IMR-90 (cell line): ENCODE measurements around the gene RBP4. TPM values are rescaled to one million over a fixed set of nuclear protein-coding genes. Genes with fewer than 3 reads are reported as not detected.
"Not testable (repeated sequence)": the region's sequence is repeated elsewhere in the genome, so short reads cannot be mapped to it uniquely, and the experiment has no call there.

Experiments
- ATAC-seq: fragments of 200-7000 bp; cut with Tn5 transposase; 2 replicates; pipeline ENCODE4 v1.9.1; 2020; ENCODE audit warnings: low read depth, mild to moderate bottlenecking, moderate library complexity
- BruUV-seq: library from RNA; stranded (reverse); fragments of 400-500 nt; replicated peaks from 2 replicates; lab custom pipeline; 2021; lab: Mats Ljungman, UMichigan
- CTCF ChIA-PET: fragments of 300-600 bp; formaldehyde crosslinking; extraction: SDS; loops from one replicate; lab custom pipeline; 2021; ENCODE audit warnings: antibody characterized with exemption; lab: Yijun Ruan, JAX
- POLR2A ChIA-PET: fragments of 300-600 bp; sonication (Branson Sonifier 250); formaldehyde crosslinking; loops from one replicate; lab custom pipeline; 2022; ENCODE audit warnings: antibody characterized with exemption; ENCODE audit not compliant: unreplicated experiment; lab: Charles Lee
- DNase-seq: peaks from one replicate; pipeline ENCODE4 v3.0.0; 2013
- H2AFZ ChIP-seq: replicated peaks from 2 replicates; pipeline ENCODE3; 2013; ENCODE audit warnings: low read length, mild to moderate bottlenecking; ENCODE audit not compliant: poor library complexity
- H2AK5ac ChIP-seq: 2 replicates; pipeline ENCODE4 v1.6.1; 2013; ENCODE audit warnings: low read depth, low read length, inconsistent platforms
- H2AK9ac ChIP-seq: replicated peaks from 2 replicates; pipeline ENCODE3; 2013; ENCODE audit warnings: mild to moderate bottlenecking, low read depth, low read length, moderate library complexity; ENCODE audit not compliant: poor library complexity
- H2BK120ac ChIP-seq: 2 replicates; pipeline ENCODE4 v1.6.1; 2013; ENCODE audit warnings: low read depth, low read length, inconsistent platforms
- H2BK15ac ChIP-seq: 3 replicates; pipeline ENCODE4 v1.6.1; 2013; ENCODE audit warnings: low read depth, low read length, inconsistent platforms
- H2BK20ac ChIP-seq: 2 replicates; pipeline ENCODE4 v1.6.1; 2013; ENCODE audit warnings: low read depth, mild to moderate bottlenecking, inconsistent platforms, low read length, moderate library complexity
- H2BK5ac ChIP-seq: 2 replicates; pipeline ENCODE4 v1.6.1; 2013; ENCODE audit warnings: mild to moderate bottlenecking, low read depth, low read length, inconsistent platforms; ENCODE audit not compliant: poor library complexity, severe bottlenecking
- H3K14ac ChIP-seq: replicated peaks from 2 replicates; pipeline ENCODE4 v1.6.1; 2013; ENCODE audit warnings: low read depth, low read length, inconsistent platforms
- H3K18ac ChIP-seq: 2 replicates; pipeline ENCODE4 v1.6.1; 2013; ENCODE audit warnings: low read depth, low read length, control low read depth
- H3K23ac ChIP-seq: 2 replicates; pipeline ENCODE4 v1.6.1; 2013; ENCODE audit warnings: low read depth, low read length, inconsistent platforms
- H3K27ac ChIP-seq: 2 replicates; pipeline ENCODE4 v1.5.1; 2013; ENCODE audit warnings: mild to moderate bottlenecking, control low read depth, low read length; ENCODE audit not compliant: insufficient read depth
- H3K27me3 ChIP-seq: 2 replicates; pipeline ENCODE4 v1.6.1; 2013; ENCODE audit warnings: low read length; ENCODE audit not compliant: control insufficient read depth, insufficient read depth
- H3K36me3 ChIP-seq: 2 replicates; pipeline ENCODE4 v1.6.1; 2013; ENCODE audit warnings: low read length, mixed read lengths; ENCODE audit not compliant: control insufficient read depth, insufficient read depth
- H3K4ac ChIP-seq: 2 replicates; pipeline ENCODE4 v1.6.1; 2013; ENCODE audit warnings: low read depth, low read length, inconsistent platforms
- H3K4me1 ChIP-seq: 2 replicates; pipeline ENCODE4 v1.6.1; 2013; ENCODE audit warnings: low read length, mixed read lengths; ENCODE audit not compliant: control insufficient read depth, insufficient read depth
- H3K4me2 ChIP-seq: 2 replicates; pipeline ENCODE4 v1.6.1; 2013; ENCODE audit warnings: low read depth, mild to moderate bottlenecking, control low read depth, low read length, moderate library complexity
- H3K4me3 ChIP-seq: 2 replicates; pipeline ENCODE4 v1.5.1; 2013; ENCODE audit warnings: low read depth, mild to moderate bottlenecking, control low read depth, low read length, moderate library complexity; ENCODE audit not compliant: insufficient read depth
- H3K56ac ChIP-seq: 2 replicates; pipeline ENCODE4 v1.6.1; 2013; ENCODE audit warnings: low read length, inconsistent platforms; ENCODE audit not compliant: insufficient read depth; ENCODE audit errors: extremely low read depth
- H3K79me1 ChIP-seq, 2 experiments: 2 replicates each; pipeline ENCODE4 v1.6.1; 2013; ENCODE audit warnings: low read length in 2 of 2, inconsistent platforms in 1 of 2, low read depth in 1 of 2
- H3K9ac ChIP-seq: 2 replicates; pipeline ENCODE4 v1.6.1; 2013; ENCODE audit warnings: low read depth, low read length, control low read depth
- H3K9me1 ChIP-seq: 2 replicates; pipeline ENCODE4 v1.6.1; 2013; ENCODE audit warnings: low read length, inconsistent platforms; ENCODE audit not compliant: insufficient read depth
- H3K9me3 ChIP-seq: 2 replicates; pipeline ENCODE4 v1.6.1; 2013; ENCODE audit warnings: low read length; ENCODE audit not compliant: control insufficient read depth, insufficient read depth
- H4K20me1 ChIP-seq: 2 replicates; pipeline ENCODE4 v1.6.1; 2013; ENCODE audit warnings: low read length, inconsistent platforms; ENCODE audit not compliant: insufficient read depth
- H4K5ac ChIP-seq: 2 replicates; pipeline ENCODE4 v1.6.1; 2013; ENCODE audit warnings: mild to moderate bottlenecking, low read depth, low read length, control low read depth
- H4K8ac ChIP-seq, 2 experiments: 2 replicates each; pipeline ENCODE4 v1.6.1; 2013; ENCODE audit warnings: low read depth in 2 of 2, low read length in 2 of 2, control low read depth in 1 of 2, inconsistent platforms in 1 of 2
- H4K91ac ChIP-seq: 2 replicates; pipeline ENCODE4 v1.6.1; 2013; ENCODE audit warnings: low read depth, low read length, inconsistent platforms; ENCODE audit not compliant: insufficient read depth
- BHLHE40 ChIP-seq: fragments of 150-350 bp; IDR thresholded peaks from 2 replicates; pipeline ENCODE4 v1.6.1; 2016; ENCODE audit warnings: mild to moderate bottlenecking, low read depth, low read length
- CHD1 ChIP-seq: IDR thresholded peaks from 2 replicates; pipeline ENCODE4 v1.6.1; 2012; ENCODE audit warnings: low read depth, low read length, improper control_type of control experiment
- CTCF ChIP-seq: conservative IDR thresholded peaks from 2 replicates; pipeline ENCODE4 v1.5.1; 2012; ENCODE audit warnings: mild to moderate bottlenecking, low read depth, low read length, improper control_type of control experiment
- MXI1 ChIP-seq: IDR thresholded peaks from 2 replicates; pipeline ENCODE4 v1.6.1; 2012; ENCODE audit warnings: low read depth, mild to moderate bottlenecking, low read length, moderate library complexity, borderline replicate concordance
- POLR2A ChIP-seq: IDR thresholded peaks from 2 replicates; pipeline ENCODE4 v1.6.1; 2012; ENCODE audit warnings: mild to moderate bottlenecking, low read depth, low read length
- RFX5 ChIP-seq: IDR thresholded peaks from 2 replicates; pipeline ENCODE4 v1.8.0; 2012; ENCODE audit warnings: low read depth, mild to moderate bottlenecking, low read length, moderate library complexity
- WGBS, 2 experiments: methylation state at CpG; one replicate each; pipeline versions ENCODE4 v1.1.5 to v1.1.7; 2013; ENCODE audit warnings: missing lambda C conversion rate in 2 of 2; ENCODE audit not compliant: insufficient read length in 1 of 2; ENCODE audit errors: extremely low coverage in 2 of 2; 5-methylcytosine and 5-hydroxymethylcytosine counted together
- dilution Hi-C: fragments of 300-500 bp; cut with HindIII; formaldehyde crosslinking; loops from one replicate; pipeline ENCODE4 v1.14.3; 2018; ENCODE audit warnings: low sequenced_read_pairs; ENCODE audit not compliant: unreplicated experiment
- in situ Hi-C: fragments of 300-500 bp; cut with MboI; formaldehyde crosslinking; loops from 3 replicates; pipeline ENCODE4 v1.14.3; 2019; ENCODE audit warnings: low sequenced_read_pairs, inconsistent platforms, mixed read lengths
- intact Hi-C: fragments of 100-400 bp; cut with micrococcal nuclease; formaldehyde crosslinking; loops from 2 replicates; pipeline ENCODE4 v1.10.0; 2022
- polyA plus RNA-seq, 3 experiments: library from polyadenylated mRNA; depleted of rRNA; stranded (reverse); fragments of >200 nt; gene quantifications; 2 replicates each; pipeline ENCODE4 v1.2.3, GENCODE V29; 2012; ENCODE audit warnings: low replicate concordance in 1 of 3
- total RNA-seq: library from RNA; depleted of rRNA; stranded (reverse); fragments of >200 nt; gene quantifications from 2 replicates; pipeline ENCODE4 v1.2.3, GENCODE V29; 2012

Gene RBP4
- total and polyA plus RNA-seq, 2 of the 4 experiments (the other 2 are of a cell fraction), result not detected

DNA sequence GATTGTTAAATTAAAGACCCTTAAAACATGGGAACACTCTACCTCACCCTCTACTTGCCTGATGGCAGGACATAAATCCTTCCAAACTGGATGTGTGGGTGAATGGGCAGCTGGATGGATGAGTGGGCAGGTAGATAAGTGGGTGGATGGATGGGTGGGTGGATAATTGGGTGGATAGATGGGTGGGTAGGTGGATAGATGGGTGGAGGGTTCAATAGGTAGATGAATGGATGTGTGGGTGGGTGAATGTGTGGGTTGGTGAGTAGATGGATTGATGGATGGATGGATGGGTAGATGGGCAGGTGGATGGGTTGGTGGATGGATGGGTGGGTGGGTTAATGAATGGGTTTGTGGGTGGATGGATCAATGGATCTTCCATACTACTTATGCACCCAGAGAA is 53.5 kb downstream of the RBP4 start:
- dilution Hi-C loops, result no loop called here

DNA sequence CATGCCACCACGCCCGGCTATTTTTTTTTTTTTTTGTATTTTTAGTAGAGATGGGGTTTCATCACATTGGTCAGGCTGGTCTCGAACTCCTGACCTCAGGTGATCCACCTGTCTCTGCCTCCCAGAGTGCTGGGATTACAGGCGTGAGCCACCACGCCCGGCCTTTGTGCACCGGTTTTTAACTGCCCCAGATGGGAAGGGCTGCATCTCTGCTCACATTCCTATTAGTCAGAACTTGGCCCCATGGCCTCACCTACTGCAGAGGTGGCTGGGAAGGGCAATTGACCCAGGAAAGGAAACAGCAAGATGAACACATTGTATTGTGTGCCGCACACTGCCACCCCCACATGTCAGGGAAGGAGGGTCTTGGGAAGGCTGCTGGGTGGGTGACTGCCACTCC is 54.0 kb downstream of the RBP4 start:
- H3K4me3 ChIP-seq, H4K91ac ChIP-seq, H3K27ac ChIP-seq, POLR2A ChIA-PET, CTCF ChIA-PET, H3K14ac ChIP-seq, H2BK5ac ChIP-seq, dilution Hi-C loops, H3K27me3 ChIP-seq, H4K20me1 ChIP-seq, H2AK9ac ChIP-seq, H3K4me1 ChIP-seq, H3K9me1 ChIP-seq, ATAC-seq, H4K8ac ChIP-seq, H3K79me1 ChIP-seq, H3K56ac ChIP-seq, H4K5ac ChIP-seq, H3K36me3 ChIP-seq, H3K4me2 ChIP-seq, H2BK120ac ChIP-seq, in situ Hi-C loops, H3K18ac ChIP-seq, intact Hi-C loops, BruUV-seq, H3K23ac ChIP-seq, H3K9me3 ChIP-seq, H2AFZ ChIP-seq, H2BK15ac ChIP-seq, DNase-seq, H2BK20ac ChIP-seq, H3K9ac ChIP-seq: not testable (repeated sequence)
- H2AK5ac ChIP-seq, result 0 out of 2 replicates have a peak overlapping the region, but pooled peaks have one; percentile 10
- 87% methylated on average over 4 of the region's 8 CpGs; no CpG with 5 or more reads in 1 of the 2 experiments for WGBS, 2 experiments
- H3K4ac ChIP-seq, result peak overlapping the region; percentile 27; the same call in 1 of the 2 replicates

More for the DNA sequence above, 53.5 kb downstream of the RBP4 start:
- Histone ChIP-seq H3K23ac (no peak overlapping the region; the same call in 1 of the 2 replicates), H2AK5ac (no peak overlapping the region; the same call in 1 of the 2 replicates), H3K14ac (no peak overlapping the region), H3K4ac (no peak overlapping the region; the same call in 1 of the 2 replicates), H3K27ac (no peak overlapping the region), H2AFZ (no peak overlapping the region), H2BK120ac (peak overlapping the region; percentile 41; the same call in 1 of the 2 replicates), H3K4me3 (no peak overlapping the region), H4K5ac (no peak overlapping the region), H2BK15ac (no peak overlapping the region; the same call in 1 of the 3 replicates), H4K91ac (no peak overlapping the region), H2BK20ac (0 out of 2 replicates have a peak overlapping the region, but pooled peaks have one; percentile 47), H3K79me1 (no peaks in the 10 kb centered on the region), H3K9me3 (no peaks in the 10 kb centered on the region), H3K18ac (no peak overlapping the region), H3K36me3 (no peaks in the 10 kb centered on the region), H2BK5ac (peak overlapping the region; percentile 57), H3K4me1 (peaks cover 6% of the 10 kb centered on the region), H4K20me1 (no peaks in the 10 kb centered on the region), H3K56ac (no peak overlapping the region), H3K9me1 (peaks cover 6% of the 10 kb centered on the region; the same call in 1 of the 2 replicates), H2AK9ac (no peak overlapping the region), H3K9ac (no peak overlapping the region), H4K8ac (no peak overlapping the region), H3K27me3 (no peaks in the 10 kb centered on the region; the same call in 1 of the 2 replicates), H3K4me2 (no peak overlapping the region)
- DNase-seq (no peak), ATAC-seq (no peak)
- CTCF ChIA-PET, result no interaction called here
- POLR2A ChIA-PET, result no interaction called here
- TF ChIP-seq CHD1, result no peak
- no peak for TF ChIP-seq CTCF
- TF ChIP-seq RFX5, result no peak
- TF ChIP-seq BHLHE40, result no peak
- no peak for TF ChIP-seq POLR2A
- TF ChIP-seq MXI1, result no peak
- intact Hi-C loops (no loop called here), in situ Hi-C loops (no loop called here)
- BruUV-seq, result no TSS peak
